ENCODE data around the gene SPATA7.

SPATA7 gene

DNA sequence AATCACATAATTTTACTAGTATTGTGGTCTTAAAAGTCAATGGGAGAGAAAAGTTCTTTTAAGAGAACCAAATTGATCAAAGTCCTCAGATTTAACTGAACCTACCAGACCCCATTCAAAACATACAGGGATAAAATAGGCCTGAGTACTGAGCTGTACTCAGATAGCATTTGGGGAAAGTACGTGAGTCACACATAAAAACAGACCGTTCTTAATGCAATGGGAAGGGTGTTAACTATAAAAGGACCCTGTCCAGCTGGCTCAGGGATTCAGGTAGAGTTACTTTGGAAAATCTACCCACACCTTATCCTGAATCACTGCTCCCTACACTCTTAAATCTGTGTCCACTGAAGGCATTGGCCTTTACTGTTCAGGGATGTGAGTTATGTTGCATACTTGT is 91.4 kb downstream of the SPATA7 start:
- TF ChIP-seq, protein P1, sequence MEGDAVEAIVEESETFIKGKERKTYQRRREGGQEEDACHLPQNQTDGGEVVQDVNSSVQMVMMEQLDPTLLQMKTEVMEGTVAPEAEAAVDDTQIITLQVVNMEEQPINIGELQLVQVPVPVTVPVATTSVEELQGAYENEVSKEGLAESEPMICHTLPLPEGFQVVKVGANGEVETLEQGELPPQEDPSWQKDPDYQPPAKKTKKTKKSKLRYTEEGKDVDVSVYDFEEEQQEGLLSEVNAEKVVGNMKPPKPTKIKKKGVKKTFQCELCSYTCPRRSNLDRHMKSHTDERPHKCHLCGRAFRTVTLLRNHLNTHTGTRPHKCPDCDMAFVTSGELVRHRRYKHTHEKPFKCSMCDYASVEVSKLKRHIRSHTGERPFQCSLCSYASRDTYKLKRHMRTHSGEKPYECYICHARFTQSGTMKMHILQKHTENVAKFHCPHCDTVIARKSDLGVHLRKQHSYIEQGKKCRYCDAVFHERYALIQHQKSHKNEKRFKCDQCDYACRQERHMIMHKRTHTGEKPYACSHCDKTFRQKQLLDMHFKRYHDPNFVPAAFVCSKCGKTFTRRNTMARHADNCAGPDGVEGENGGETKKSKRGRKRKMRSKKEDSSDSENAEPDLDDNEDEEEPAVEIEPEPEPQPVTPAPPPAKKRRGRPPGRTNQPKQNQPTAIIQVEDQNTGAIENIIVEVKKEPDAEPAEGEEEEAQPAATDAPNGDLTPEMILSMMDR (IDR thresholded peaks at IDR 0.05): no peak
- Histone ChIP-seq H3K36me3 (no peaks in the 10 kb centered on the region), H3K27ac (no peak overlapping the region)

DNA sequence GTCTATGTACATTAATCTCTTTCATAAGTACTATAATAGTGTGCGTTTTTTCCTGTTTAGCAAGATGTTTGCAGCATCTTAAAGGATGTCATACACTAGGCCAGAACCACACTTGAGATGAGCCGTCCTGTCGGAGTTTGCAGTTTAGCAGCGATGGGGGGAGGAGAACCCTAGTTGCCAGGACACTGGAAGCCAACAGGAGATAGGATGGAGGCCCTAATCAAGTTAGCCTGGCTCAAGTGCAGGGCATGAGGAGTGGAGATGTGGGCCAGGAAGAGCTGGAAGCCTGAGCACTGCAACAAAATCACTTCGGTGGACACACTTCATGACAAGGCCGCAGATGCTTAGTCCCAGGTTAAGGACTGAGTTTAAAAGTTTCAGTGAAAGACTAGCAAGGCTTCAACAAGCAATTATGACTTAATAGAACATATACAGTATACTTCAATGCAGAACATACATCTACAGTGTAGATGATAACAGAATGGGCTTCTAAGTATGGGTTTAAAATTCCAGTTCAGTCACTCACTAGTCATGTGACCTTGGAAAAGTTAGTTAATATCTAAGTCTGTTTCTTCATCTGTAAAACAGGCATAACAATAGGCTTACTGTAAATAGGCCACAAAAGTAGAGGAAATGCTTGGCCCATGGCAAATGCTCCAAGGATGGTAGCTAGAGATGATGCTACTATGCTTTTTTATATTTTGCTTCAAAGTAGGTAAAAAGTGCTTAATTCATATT is 92.2 kb downstream of the SPATA7 start:
- Histone ChIP-seq H3K36me3 (no peaks in the 10 kb centered on the region), H3K27ac (no peak overlapping the region), H3K4me1 (ENCODE audit: control insufficient read depth in 1 of 2, insufficient read depth in 1 of 2, low read depth in 1 of 2, low read length in 1 of 2) (no peaks in the 10 kb centered on the region), H3K9me3 (no peaks in the 10 kb centered on the region), H3K27me3 (no peaks in the 10 kb centered on the region), H3K4me3 (ENCODE audit: low read depth in 1 of 2, low read length in 1 of 2) (no peak overlapping the region)
- TF ChIP-seq, protein P1 (IDR thresholded peaks at IDR 0.05): no peak

More for the DNA sequence above, 91.4 kb downstream of the SPATA7 start:
- H3K27me3 ChIP-seq: no peaks in the 10 kb centered on the region
- no peaks in the 10 kb centered on the region for H3K4me1 ChIP-seq (ENCODE audit: control insufficient read depth in 1 of 2, insufficient read depth in 1 of 2, low read depth in 1 of 2, low read length in 1 of 2)
- H3K9me3 ChIP-seq: no peaks in the 10 kb centered on the region
- H3K4me3 ChIP-seq (ENCODE audit: low read depth in 1 of 2, low read length in 1 of 2): no peak overlapping the region

DNA sequence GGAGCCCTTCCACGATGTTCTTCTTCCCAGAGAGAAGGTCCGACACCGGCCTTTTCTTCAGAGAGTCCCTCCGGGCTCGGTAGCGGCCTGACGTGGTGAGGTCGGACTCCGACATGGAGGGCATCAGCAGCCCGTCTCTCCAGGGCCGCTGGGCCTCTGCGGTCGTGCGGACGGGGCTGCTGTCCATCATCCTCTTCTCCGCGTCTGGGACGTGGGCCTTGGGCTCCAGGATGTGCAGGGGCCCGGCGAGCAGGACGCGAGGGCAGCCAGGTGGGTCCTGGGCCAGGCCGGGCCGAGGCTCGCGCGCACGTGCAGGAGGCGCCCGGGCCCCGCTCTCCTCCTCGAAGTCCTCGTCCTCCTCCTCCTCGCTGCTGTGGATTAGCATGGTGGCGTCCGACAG is 93.5 kb downstream of the SPATA7 start:
- no peaks in the 10 kb centered on the region for H3K9me3 ChIP-seq
- no peak overlapping the region for H3K27ac ChIP-seq
- no peak overlapping the region for H3K4me3 ChIP-seq (ENCODE audit: low read depth in 1 of 2, low read length in 1 of 2)
- H3K36me3 ChIP-seq: no peaks in the 10 kb centered on the region
- H3K27me3 ChIP-seq: no peaks in the 10 kb centered on the region
- no peaks in the 10 kb centered on the region for H3K4me1 ChIP-seq (ENCODE audit: control insufficient read depth in 1 of 2, insufficient read depth in 1 of 2, low read depth in 1 of 2, low read length in 1 of 2)
- TF ChIP-seq, protein P1 (IDR thresholded peaks at IDR 0.05): no peak

DNA sequence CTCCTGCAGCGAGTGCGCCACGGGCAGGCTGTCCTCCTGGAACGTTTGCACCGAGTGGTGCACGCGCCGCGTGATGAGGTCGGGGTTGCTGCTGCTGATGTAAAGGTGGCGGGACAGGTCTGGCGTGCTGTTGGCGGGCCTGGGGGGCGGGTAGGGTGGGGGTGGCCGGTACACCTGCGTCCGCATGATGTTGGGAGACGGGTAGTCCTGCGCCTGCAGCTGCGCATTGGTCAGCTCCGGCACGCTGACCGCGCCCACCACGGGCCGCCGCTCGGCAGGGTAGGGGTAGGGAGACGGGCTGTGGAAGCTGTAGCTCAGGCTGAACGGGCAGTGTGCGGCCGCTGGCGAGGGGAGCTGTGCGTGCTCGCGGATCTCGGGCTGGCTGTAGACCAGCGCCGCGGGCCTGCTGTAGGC is 94.1 kb downstream of the SPATA7 start:
- Histone ChIP-seq H3K27me3 (no peaks in the 10 kb centered on the region), H3K9me3 (no peaks in the 10 kb centered on the region), H3K4me1 (ENCODE audit: control insufficient read depth in 1 of 2, insufficient read depth in 1 of 2, low read depth in 1 of 2, low read length in 1 of 2) (no peaks in the 10 kb centered on the region), H3K4me3 (ENCODE audit: low read depth in 1 of 2, low read length in 1 of 2) (no peak overlapping the region), H3K27ac (no peak overlapping the region), H3K36me3 (no peaks in the 10 kb centered on the region)
- TF ChIP-seq, protein P1 (IDR thresholded peaks at IDR 0.05): no peak

DNA sequence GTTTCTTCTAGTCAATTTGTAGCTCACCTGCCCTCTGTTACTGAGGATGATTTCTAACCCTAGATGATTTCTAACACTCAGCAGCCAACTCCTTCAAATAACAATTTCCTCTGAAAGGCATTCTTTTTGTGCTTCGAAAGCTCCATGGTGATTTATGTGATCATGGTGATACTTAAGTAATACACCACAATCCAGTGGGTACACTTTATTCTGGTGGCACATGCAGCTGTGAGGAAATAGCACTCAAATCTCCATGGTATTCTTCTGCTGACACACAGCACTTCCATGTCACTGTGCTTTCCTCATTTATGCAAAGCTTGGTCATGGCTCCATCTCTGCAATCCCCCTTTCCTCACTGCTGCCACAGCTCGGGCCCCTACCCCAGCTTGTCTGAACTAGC is 95.6 kb downstream of the SPATA7 start:
- H3K27ac ChIP-seq: no peak overlapping the region
- no peaks in the 10 kb centered on the region for H3K9me3 ChIP-seq
- no peaks in the 10 kb centered on the region for H3K27me3 ChIP-seq
- no peaks in the 10 kb centered on the region for H3K36me3 ChIP-seq
- TF ChIP-seq, protein P1 (IDR thresholded peaks at IDR 0.05): no peak
- H3K4me3 ChIP-seq (ENCODE audit: low read depth in 1 of 2, low read length in 1 of 2): no peak overlapping the region
- no peaks in the 10 kb centered on the region for H3K4me1 ChIP-seq (ENCODE audit: control insufficient read depth in 1 of 2, insufficient read depth in 1 of 2, low read depth in 1 of 2, low read length in 1 of 2)
